SK-N-SH (cell line): ENCODE data around the gene RAB3C. TPM values are rescaled to one million over a fixed set of nuclear protein-coding genes. Genes with fewer than 3 reads are reported as not detected.

Source experiments
- CTCF ChIA-PET: fragments of 300-600, 350-600 bp; formaldehyde crosslinking; extraction: SDS; loops from one replicate; lab custom pipeline; 2021; lab: Yijun Ruan, JAX
- POLR2A ChIA-PET: fragments of 350-600 bp; sonication (Branson Sonifier 250); formaldehyde crosslinking; extraction: SDS; loops from one replicate; lab custom pipeline; 2020; ENCODE audit warnings: antibody characterized with exemption, inconsistent platforms; lab: Yijun Ruan, JAX
- DNase-seq: peaks from one replicate; pipeline ENCODE4 v3.0.0; 2012
- H2AFZ ChIP-seq: fragments of 200-600 bp; sonication (generic); 2 replicates; pipeline ENCODE4 v1.8.1; 2016; ENCODE audit warnings: antibody characterized with exemption, mild to moderate bottlenecking, low read depth
- H3F3A ChIP-seq: fragments of 200-600 bp; sonication (generic); replicated peaks from 2 replicates; pipeline ENCODE3; 2016; ENCODE audit warnings: antibody characterized with exemption, mild to moderate bottlenecking; ENCODE audit not compliant: insufficient read depth
- H3K27ac ChIP-seq, 2 experiments: fragments of 200-500 bp in 1 of 2; fragments of 200-600 bp in 1 of 2; sonication (Bioruptor generic) in 1 of 2; sonication (generic), shearing (Covaris generic) in 1 of 2; 2 replicates each; pipeline versions ENCODE4 v1.5.1 to v1.6.1; 2014 to 2016; ENCODE audit warnings: low read depth in 2 of 2, inconsistent platforms in 1 of 2, low read length in 1 of 2, mild to moderate bottlenecking in 1 of 2, mixed read lengths in 1 of 2
- H3K27me3 ChIP-seq: fragments of 200-600 bp; sonication (generic), shearing (Covaris generic); 2 replicates; pipeline ENCODE4 v1.6.1; 2016; ENCODE audit warnings: mixed run types; ENCODE audit not compliant: insufficient read depth
- H3K36me3 ChIP-seq, 2 experiments: fragments of 200-500 bp in 1 of 2; fragments of 200-600 bp in 1 of 2; sonication (Bioruptor generic) in 1 of 2; sonication (generic) in 1 of 2; replicated peaks in 1 of 2; 2 replicates each; pipeline versions ENCODE3 to v1.5.1; 2014 to 2016; ENCODE audit warnings: low read length in 1 of 2, mild to moderate bottlenecking in 1 of 2; ENCODE audit not compliant: insufficient read depth in 2 of 2, control insufficient read depth in 1 of 2
- H3K4me1 ChIP-seq, 2 experiments: fragments of 200-500 bp in 1 of 2; fragments of 200-600 bp in 1 of 2; sonication (Bioruptor generic) in 1 of 2; sonication (generic), shearing (Covaris generic) in 1 of 2; 2 replicates each; pipeline versions ENCODE4 v1.5.1 to v1.6.1; 2014 to 2016; ENCODE audit warnings: low read depth in 1 of 2, low read length in 1 of 2, mixed run types in 1 of 2; ENCODE audit not compliant: insufficient read depth in 2 of 2, control insufficient read depth in 1 of 2
- H3K4me2 ChIP-seq: fragments of 200-600 bp; sonication (generic), shearing (Covaris generic); 2 replicates; pipeline ENCODE4 v1.6.1; 2017; ENCODE audit warnings: mixed run types
- H3K4me3 ChIP-seq, 2 experiments: fragments of 200-500 bp in 1 of 2; fragments of 200-600 bp in 1 of 2; sonication (Bioruptor generic) in 1 of 2; sonication (generic), shearing (Covaris generic) in 1 of 2; 2 replicates each; pipeline versions ENCODE4 v1.5.1 to v1.8.1; 2014 to 2016; ENCODE audit warnings: low read depth in 2 of 2, inconsistent platforms in 1 of 2, low read length in 1 of 2, mild to moderate bottlenecking in 1 of 2, mixed read lengths in 1 of 2, moderate library complexity in 1 of 2
- H3K79me2 ChIP-seq: fragments of 200-600 bp; sonication (generic); 2 replicates; pipeline ENCODE4 v1.8.1; 2017; ENCODE audit warnings: mild to moderate bottlenecking; ENCODE audit not compliant: insufficient read depth
- H3K9ac ChIP-seq: fragments of 200-600 bp; sonication (generic); 2 replicates; pipeline ENCODE4 v1.6.1; 2017; ENCODE audit warnings: mixed run types
- H3K9me2 ChIP-seq: fragments of 200-600 bp; sonication (generic); 2 replicates; pipeline ENCODE4 v1.6.1; 2017; ENCODE audit warnings: mixed run types
- H3K9me3 ChIP-seq: fragments of 200-600 bp; sonication (generic); 2 replicates; pipeline ENCODE4 v1.6.1; 2017; ENCODE audit warnings: mixed run types, mild to moderate bottlenecking, moderate library complexity
- H4K20me1 ChIP-seq: fragments of 200-600 bp; sonication (generic); 2 replicates; pipeline ENCODE4 v1.6.1; 2017; ENCODE audit warnings: mild to moderate bottlenecking, mixed run types; ENCODE audit not compliant: insufficient read depth
- EP300 ChIP-seq, 2 experiments: IDR thresholded peaks; 2 replicates each; pipeline versions ENCODE4 v1.4.0 to v1.6.1; 2012; ENCODE audit warnings: borderline replicate concordance in 1 of 2, low read depth in 1 of 2, low read length in 1 of 2
- GABPA ChIP-seq: IDR thresholded peaks from 2 replicates; pipeline ENCODE4 v1.4.0; 2012; ENCODE audit warnings: low read depth, mild to moderate bottlenecking
- GATA2 ChIP-seq: sonication (generic); formaldehyde crosslinking; IDR thresholded peaks from 2 replicates; pipeline ENCODE4 v1.5.0; 2020; ENCODE audit warnings: mild to moderate bottlenecking, missing genetic modification reagents
- MEF2A ChIP-seq: IDR thresholded peaks from 2 replicates; pipeline ENCODE4 v1.4.0; 2012; ENCODE audit warnings: low read depth, borderline replicate concordance
- MXI1 ChIP-seq: IDR thresholded peaks from 2 replicates; pipeline ENCODE4 v1.6.1; 2012; ENCODE audit warnings: mild to moderate bottlenecking, low read depth, low read length, improper control_type of control experiment
- NFIC ChIP-seq: IDR thresholded peaks from 2 replicates; pipeline ENCODE4 v1.4.0; 2012; ENCODE audit warnings: borderline replicate concordance
- TAF1 ChIP-seq: IDR thresholded peaks from 2 replicates; pipeline ENCODE4 v1.6.1; 2012; ENCODE audit warnings: low read depth, mild to moderate bottlenecking, low read length, moderate library complexity, borderline replicate concordance
- YY1 ChIP-seq: IDR thresholded peaks from 2 replicates; pipeline ENCODE4 v1.4.0; 2012; ENCODE audit warnings: low read depth, mild to moderate bottlenecking
- ZBTB33 ChIP-seq: IDR thresholded peaks from 2 replicates; pipeline ENCODE4 v1.4.0; 2012; ENCODE audit warnings: low read depth, borderline replicate concordance
- WGBS: methylation state at CpG from one replicate; pipeline ENCODE4 v1.1.6; 2017; ENCODE audit warnings: low lambda C conversion rate; 5-methylcytosine and 5-hydroxymethylcytosine counted together
- polyA plus RNA-seq, 3 experiments: library from polyadenylated mRNA; depleted of rRNA; stranded (reverse); fragments of >200 nt; gene quantifications; 2 replicates each; pipeline ENCODE4 v1.2.3, GENCODE V29; 2012
- TF ChIP-seq, protein P1 (sequence below): IDR thresholded peaks from 2 replicates; pipeline ENCODE4 v1.6.1; 2012; ENCODE audit warnings: mild to moderate bottlenecking, low read depth, low read length, moderate library complexity
- TF ChIP-seq, protein P2 (sequence below): fragments of 150-350 bp; IDR thresholded peaks from 2 replicates; pipeline ENCODE4 v1.6.1; 2017; ENCODE audit warnings: antibody characterized with exemption, low read length, low read depth, borderline replicate concordance

The RAB3C gene
- polyA plus RNA-seq, 1 of the 3 experiments (the other 2 are of a cell fraction): 0.03 TPM

GRCh38 chr5:58706736-58707135 lies 123.9 kb downstream of the RAB3C start:
- no peaks in the 10 kb centered on the region for H3K27me3 ChIP-seq
- no peaks in the 10 kb centered on the region for H4K20me1 ChIP-seq
- no peak overlapping the region for H3K9ac ChIP-seq
- H3K4me2 ChIP-seq: no peak overlapping the region
- H3K27ac ChIP-seq: no peak overlapping the region
- no peak for DNase-seq
- ChIA-PET POLR2A (no interaction called here), CTCF (no interaction called here)
- peaks cover 0 to 8% of the 10 kb centered on the region in 2 experiments; a peak in 2 of 4 replicates for H3K4me1 ChIP-seq
- H3F3A ChIP-seq: no peaks in the 10 kb centered on the region
- no peak overlapping the region for H3K4me3 ChIP-seq
- H3K79me2 ChIP-seq: no peaks in the 10 kb centered on the region
- H3K9me3 ChIP-seq: no peaks in the 10 kb centered on the region
- H3K9me2 ChIP-seq: no peaks in the 10 kb centered on the region
- TF ChIP-seq GABPA: no peak
- TF ChIP-seq, protein P1, sequence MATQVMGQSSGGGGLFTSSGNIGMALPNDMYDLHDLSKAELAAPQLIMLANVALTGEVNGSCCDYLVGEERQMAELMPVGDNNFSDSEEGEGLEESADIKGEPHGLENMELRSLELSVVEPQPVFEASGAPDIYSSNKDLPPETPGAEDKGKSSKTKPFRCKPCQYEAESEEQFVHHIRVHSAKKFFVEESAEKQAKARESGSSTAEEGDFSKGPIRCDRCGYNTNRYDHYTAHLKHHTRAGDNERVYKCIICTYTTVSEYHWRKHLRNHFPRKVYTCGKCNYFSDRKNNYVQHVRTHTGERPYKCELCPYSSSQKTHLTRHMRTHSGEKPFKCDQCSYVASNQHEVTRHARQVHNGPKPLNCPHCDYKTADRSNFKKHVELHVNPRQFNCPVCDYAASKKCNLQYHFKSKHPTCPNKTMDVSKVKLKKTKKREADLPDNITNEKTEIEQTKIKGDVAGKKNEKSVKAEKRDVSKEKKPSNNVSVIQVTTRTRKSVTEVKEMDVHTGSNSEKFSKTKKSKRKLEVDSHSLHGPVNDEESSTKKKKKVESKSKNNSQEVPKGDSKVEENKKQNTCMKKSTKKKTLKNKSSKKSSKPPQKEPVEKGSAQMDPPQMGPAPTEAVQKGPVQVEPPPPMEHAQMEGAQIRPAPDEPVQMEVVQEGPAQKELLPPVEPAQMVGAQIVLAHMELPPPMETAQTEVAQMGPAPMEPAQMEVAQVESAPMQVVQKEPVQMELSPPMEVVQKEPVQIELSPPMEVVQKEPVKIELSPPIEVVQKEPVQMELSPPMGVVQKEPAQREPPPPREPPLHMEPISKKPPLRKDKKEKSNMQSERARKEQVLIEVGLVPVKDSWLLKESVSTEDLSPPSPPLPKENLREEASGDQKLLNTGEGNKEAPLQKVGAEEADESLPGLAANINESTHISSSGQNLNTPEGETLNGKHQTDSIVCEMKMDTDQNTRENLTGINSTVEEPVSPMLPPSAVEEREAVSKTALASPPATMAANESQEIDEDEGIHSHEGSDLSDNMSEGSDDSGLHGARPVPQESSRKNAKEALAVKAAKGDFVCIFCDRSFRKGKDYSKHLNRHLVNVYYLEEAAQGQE: no peak
- no peak for TF ChIP-seq MXI1
- TF ChIP-seq, protein P2, sequence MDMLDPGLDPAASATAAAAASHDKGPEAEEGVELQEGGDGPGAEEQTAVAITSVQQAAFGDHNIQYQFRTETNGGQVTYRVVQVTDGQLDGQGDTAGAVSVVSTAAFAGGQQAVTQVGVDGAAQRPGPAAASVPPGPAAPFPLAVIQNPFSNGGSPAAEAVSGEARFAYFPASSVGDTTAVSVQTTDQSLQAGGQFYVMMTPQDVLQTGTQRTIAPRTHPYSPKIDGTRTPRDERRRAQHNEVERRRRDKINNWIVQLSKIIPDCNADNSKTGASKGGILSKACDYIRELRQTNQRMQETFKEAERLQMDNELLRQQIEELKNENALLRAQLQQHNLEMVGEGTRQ: no peak
- no peak for TF ChIP-seq YY1
- no peak for TF ChIP-seq NFIC
- no peak for TF ChIP-seq MEF2A
- TF ChIP-seq GATA2: no peak
- no peak for TF ChIP-seq ZBTB33
- TF ChIP-seq EP300 (IDR thresholded peaks at IDR 0.05; ENCODE audit: borderline replicate concordance in 1 of 2, low read depth in 1 of 2, low read length in 1 of 2): no peak
- TF ChIP-seq TAF1: no peak
- H3K36me3 ChIP-seq: no peaks in the 10 kb centered on the region
- WGBS: 14% methylated on average over 3 of the region's 3 CpGs
- no peak overlapping the region for H2AFZ ChIP-seq
